Stimulated activated CD4-positive, alpha-beta T cell treated with anti-CD3 and anti-CD28 coated beads, Interleukin-4, amount 100 ng/mL, for 1 hour (primary cell): ENCODE results near the gene SLC37A4.
"Not testable (repeated sequence)": the region's sequence is repeated elsewhere in the genome, so short reads cannot be mapped to it uniquely, and the experiment has no call there.

Experiments
- DNase-seq: peaks from one replicate; pipeline ENCODE4 v3.0.0-alpha.2; 2020

SLC37A4 gene

DNA sequence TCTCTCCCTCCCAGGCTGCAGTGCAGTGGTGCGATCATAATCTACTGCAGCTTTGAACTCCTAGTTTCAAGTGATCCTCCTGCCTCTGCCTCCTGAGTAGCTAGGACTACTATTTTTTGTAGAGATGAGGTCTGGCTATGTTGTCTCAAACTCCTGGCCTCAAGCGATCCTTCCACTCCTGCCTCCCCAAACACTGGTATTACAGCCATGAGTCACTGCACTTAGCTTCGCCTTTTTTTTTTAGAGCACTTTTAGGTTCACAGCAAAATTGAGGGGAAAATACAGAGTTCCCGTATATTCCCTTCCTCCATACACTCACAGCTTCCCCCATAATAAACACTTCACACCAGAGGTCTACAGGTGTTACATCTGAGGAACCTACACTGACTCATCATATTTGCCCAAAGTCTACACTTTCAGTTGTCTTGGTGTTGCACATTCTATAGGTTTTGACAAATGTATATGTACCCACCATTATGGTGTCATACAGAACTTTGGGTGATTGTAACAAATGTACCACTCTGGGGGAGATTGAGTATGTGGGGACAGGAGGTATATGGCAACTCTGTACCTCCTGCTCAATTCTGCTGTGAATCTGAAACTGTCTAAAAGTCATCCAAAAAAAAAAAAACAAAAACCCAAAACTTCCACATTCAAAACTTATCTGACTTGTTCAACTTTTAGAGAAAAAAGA, 11.3 kb upstream of the SLC37A4 start:
- no peak for DNase-seq

DNA sequence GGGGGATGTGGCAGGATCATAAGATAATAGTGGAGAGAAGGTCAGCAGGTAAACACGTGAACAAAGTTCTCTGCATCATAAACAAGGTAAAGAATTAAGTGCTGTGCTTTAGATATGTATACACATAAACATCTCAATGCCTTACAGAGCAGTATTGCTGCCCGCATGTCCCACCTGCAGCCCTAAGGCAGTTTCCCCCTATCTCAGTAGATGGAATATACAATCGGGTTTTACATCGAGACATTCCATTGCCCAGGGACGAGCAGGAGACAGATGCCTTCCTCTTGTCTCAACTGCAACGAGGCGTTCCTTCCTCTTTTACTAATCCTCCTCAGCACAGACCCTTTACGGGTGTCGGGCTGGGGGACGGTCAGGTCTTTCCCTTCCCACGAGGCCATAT, 8.8 kb upstream of the SLC37A4 start:
- not testable (repeated sequence) for DNase-seq

DNA sequence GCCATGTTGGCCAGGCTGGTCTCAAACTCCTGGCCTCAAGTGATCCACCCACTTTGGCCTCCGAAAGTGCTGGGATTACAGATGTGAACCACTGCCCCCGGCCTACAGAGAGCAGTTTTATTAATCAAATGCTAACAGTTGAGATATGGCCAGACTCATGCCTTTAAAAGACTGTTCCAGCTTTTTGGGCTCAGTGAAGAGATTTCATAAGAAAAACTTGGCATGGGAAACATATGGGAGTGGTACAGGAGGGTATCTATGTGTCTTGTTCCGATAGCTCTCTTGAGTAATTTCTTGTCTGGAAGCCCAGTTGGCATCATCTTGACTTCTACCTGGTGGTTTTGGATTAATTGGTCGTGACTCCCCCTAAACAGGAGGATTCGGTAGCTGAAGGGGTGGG, 8.2 kb upstream of the SLC37A4 start:
- DNase-seq: no peak

DNA sequence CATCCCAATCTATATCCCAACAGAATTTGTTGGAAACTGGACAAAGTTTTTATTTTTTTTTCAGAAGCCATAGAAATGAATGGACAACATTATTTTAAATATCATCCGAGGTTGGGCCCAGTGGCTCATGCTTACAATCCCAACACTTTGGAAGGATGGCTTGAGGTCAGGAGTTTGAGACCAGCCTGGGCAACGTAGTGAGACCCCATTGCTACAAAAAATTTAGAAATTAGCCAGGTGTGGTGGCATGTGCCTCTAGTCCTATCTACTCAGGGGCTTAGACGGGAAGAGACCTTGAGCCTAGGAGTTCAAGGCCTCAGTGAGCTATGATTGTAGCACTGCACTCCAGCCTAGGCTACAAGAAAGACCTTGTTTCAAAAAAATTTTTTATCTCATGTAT, 4.1 kb upstream of the SLC37A4 start:
- DNase-seq: no peak

DNA sequence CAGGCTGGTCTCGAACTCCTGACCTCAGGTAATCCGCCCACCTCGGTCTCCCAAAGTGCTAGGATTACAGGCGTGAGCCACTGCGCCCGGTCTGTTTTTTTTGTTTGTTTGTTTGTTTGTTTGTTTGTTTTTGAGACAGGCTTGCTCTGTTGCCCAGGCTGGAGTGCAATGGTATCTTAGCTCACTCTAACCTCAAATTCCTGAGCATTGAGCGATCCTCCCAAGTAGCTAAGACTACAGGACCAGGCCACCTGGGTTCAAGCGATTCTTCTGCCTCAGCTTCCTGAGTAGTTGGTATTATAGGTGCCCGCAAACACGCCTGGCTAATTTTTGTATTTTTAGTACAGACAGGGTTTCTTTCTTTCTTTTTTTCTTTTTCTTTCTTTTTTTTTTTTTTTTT, 2.7 kb upstream of the SLC37A4 start:
- DNase-seq: not testable (repeated sequence)

DNA sequence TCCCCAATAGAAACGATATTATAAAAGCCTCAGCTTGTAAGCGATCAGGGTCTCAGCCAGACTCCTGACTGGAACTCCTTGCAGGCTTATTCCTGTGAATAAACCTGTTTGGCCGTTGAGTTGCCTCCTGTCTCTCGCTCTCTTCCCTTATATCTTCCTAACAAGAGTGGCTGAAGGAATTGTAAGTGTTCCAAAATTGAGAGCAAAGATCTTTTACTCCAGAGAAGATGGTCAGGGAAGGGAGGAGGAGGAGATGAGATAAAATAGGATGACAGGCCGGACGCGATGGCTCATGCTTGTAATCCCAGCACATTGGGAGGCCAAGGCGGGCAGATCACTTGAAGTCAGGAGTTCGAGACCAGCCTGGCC, 1.2 kb upstream of the SLC37A4 start:
- DNase-seq: no peak

DNA sequence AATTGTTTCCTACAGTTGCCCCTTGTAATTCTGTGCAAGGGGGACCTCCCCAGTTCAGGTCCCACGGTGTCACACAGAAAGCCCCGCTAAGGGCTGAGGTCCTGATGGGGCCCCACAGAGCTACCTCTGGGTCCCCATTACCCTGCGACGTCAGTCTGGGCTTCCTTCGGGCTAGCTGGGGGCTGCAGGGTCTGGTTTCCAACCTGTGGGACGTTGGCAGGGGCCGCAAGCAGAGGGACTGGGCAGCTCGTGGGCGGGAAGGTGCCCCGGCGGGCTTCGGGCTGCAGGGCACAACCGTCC, 698 bp downstream of the SLC37A4 start:
- peak; percentile 19 for DNase-seq

DNA sequence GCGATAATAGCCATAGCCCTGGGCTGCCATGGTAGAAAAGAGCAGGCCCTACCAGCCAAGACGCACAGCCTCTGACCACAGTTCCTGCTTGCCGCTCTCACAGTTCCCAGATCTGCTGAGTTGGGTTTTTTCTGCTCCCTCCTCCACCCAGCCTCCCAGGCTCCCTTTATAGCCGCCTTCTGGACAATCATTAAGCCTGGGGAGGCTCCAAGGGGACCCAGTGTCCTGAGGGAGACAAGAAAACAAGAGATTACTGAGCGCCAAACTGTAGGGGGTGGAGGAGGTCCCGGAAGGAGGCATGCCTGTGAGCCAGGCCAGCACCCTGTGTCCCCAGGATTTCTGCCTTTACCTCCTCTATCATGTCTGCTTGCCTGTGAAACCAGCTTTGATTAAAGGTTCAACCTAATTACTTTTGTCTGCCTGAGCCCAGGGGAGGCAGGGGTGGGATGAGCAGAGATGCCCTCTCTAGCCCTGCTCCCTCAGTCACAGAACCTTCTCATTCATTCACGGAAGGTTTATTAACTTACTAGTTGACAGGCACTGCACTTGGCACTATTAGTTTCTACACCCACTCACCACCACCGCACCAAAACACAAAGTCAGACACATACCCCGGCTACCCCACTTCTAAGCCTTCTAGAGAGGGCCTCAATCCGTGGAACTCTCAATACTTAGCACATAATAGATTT, 1.2 kb downstream of the SLC37A4 start:
- peak; percentile 54 for DNase-seq

DNA sequence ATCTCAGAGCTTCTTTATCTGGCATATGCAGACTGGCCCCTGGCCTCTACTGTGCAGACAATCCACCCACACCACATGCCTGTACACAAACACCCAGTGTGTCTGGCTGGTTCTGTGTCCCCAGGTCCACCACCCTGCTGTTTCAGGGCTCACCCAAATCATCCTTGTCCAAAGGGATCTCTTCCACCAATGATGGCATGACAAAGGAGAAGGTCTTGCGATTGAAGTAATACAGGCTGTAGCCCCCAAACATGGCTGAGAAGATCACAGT, 1.7 kb downstream of the SLC37A4 start:
- DNase-seq: no peak

DNA sequence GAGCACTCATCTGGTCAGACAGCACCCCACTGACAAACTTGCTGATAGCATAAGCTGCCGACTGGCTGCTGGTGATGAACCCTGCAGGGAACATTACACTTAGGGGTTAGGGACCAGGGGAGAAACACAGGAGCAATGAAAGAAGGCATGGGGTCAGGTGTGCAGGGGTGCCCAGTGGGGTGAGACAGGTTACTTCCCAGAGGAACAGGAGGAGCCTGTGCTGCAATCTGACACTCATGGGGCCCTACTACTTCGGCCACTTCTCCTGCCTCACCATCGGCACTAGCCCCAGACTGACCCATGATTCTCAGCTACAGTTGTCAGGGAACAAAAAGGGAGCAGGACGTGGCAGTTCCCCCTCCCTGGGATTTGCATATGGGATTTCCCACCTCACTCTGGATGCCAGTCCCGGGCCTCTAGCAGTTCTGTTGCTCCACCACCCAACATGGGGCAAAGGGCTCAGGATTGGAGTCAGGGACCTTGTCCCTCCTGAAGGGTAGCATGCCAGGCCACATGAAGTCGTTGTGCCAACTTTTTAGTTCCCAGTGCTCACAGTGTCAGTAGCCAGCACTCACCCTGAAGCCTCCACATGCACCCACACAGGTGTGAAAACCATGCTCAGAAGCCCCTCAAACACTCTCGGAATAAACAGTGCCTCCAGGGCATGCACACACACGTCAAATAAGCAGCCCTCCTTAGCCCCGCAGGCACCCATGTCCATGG, 2.2 kb downstream of the SLC37A4 start:
- no peak for DNase-seq

DNA sequence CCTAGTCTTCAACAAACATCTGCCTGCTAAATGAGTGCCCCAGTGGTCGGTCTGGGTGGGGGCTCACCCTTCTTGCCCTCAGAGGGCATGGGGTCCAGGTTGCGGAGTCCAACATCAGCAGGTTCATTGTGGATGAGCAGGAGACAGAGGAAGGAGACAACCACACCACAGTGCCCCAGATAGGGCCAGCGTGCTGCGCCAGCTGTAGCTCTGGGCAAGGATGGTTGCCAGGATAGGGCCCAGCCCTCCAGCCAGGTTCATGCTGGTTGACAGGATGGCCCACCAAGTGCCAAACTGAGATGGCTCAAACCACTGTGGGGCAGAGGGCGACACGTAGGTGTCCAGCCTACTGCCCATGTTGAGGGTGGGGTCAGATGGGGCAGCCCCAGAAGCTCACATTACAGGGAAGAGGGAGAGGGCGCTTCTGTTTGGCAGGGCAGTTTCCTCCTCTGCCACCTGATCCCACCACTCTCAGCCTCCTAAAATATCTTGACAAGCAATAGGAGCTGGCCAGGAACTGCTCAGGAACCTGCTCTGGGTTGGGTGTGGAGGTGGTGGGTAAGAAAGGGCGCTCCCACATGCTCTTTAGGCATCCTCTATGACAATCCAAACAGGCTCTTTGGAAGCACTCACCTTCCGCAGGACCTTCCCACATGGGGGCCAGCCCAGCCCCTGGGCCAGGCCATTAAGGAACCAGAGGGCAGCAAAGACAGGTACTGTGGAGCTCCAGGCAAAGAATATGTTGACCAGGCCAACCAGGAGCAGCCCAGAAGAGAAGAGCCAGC, 2.9 kb downstream of the SLC37A4 start:
- no peak for DNase-seq

DNA sequence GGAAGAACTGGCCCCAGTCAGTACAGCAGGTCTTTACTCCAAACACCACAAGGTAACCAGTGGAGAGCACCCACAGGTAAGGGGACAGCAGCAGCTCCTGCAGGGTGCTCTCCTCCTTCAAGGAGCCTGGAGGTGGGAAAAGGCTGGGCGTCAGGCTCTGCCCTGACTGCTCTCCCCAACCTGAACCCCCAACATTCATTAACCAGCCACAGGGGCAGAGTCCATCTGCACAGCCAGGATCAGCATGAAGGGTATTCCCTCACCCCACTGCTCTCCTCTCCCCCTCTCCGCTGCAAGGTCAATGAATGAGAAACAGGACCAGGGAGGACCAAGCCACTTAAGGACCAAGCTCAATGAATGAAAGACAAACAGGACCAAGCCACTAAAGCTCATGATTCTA, 3.7 kb downstream of the SLC37A4 start:
- DNase-seq: no peak

DNA sequence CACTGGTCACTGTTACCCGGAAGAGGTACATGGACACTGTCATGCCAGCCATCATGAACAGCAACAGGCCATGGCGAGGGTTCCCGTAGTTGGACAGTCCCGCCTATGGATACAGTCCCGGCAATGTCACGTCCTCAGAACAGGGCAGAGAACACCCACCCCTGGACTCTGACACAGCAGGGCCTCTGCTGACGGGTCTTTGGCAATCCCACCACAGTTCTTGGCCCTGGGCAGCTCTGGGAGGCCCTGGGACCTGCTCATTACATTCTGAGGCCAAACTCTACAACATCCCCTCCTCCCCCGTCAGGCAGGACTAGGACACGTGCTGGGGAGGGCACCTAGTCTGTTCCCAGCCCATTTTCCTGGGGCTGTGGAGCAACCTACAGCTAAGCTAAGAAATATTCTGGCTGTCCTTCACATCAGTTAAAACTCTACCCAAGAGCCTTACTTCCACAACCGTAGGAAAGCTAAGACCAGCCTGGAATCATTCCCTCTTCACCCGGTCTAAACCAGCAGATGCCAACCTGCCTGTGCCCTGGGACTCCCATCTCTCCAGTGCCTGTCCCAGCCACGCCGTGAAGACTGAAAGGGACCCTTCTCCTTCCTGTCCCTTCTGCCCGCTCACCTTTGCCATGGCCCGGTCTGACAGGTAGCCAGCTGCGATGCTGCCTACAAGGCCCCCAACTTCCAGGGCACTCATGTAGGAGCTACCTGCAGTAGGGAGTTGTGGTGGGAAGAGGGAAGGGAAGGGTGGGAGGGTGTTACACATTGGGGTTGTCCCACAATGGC, 4.5 kb downstream of the SLC37A4 start:
- DNase-seq: no peak

DNA sequence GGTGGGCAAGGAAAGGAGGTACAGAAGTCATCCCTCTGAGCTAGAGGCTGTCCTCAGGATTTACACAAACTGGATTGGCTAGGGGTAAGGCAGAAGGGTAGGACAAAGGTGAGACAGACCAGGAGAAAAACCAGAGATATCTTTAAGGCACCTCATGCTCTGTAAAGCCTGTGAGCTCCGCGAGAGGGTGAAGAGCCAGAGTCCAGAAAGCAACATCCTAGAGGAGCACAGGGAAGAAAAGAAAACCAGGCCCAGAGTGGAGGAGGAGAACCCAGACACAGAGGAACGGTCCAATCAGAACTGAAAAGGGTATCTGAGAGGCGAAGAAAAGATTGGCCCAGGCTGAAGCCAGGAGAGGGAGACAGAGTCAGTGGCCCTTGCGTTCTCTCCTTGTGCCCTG, 5.1 kb downstream of the SLC37A4 start:
- no peak for DNase-seq

DNA sequence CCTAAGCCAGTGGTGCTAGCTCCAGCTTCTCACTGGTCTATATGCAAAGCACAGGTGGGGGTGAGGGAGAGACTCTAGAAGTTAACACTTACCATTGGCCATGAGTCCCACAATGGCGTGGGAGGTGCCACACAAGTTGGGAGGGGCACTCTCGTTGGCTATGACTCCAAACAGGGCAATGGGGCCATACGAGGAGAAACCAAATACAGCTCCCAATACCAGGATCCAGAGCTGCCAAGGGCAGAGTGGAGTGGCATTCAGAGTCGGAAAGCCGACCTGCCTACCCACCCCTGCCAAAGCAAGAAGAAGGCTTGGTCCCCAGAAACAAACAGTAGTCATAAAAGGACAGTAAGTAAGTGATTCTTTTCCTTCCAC, 5.6 kb downstream of the SLC37A4 start:
- no peak for DNase-seq

DNA sequence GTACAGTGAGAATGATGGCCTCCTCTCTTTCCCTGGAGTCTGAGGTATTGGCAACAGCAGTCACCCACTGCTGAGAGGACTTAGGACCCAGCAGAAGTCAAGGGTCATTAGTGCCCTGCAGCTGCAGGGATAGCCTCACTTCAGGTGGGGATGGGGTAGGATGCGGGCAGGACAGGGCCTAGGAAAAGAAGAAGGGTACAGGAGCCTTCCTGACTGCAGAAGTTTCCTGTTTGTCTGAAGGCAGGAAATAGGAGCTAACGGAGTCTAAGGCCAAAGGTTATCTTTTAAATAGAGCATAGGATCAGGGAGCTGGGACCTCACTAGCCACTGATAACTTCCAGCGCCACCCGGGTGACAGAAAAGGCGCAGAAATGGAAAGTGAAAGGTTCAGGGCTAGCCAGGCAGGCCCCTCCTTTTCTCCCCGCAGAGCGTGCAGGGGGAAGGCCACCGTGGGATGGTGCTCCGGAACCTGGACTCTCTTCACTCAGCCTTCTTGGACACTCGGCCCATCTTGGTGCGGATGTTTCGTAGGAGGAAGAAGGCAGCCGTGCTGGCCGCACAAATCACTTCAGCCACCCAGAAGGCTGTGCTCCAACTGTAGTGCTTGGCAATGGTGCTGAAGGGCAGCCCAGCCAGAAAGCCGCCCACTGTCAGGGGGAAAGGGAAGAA, 6.1 kb downstream of the SLC37A4 start:
- DNase-seq: no peak

DNA sequence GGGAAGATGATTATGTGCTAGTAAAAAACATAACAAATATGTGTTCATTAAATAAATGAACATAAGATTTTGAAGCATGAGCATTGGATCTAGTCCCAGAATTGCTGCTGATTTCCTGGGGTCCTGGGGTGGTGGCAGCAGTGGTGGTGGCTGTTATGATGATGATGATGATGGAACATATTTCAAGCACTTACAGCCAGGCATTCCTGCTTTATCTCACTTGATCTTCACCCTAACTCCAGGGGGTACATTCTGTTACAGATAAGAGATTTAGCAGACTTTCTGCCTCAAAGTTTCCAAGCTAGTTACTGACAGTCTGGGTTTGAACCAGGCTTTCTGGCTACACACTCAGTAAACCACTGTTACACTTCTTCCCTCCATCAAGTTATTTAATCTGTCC, 6.9 kb downstream of the SLC37A4 start:
- DNase-seq: no peak

DNA sequence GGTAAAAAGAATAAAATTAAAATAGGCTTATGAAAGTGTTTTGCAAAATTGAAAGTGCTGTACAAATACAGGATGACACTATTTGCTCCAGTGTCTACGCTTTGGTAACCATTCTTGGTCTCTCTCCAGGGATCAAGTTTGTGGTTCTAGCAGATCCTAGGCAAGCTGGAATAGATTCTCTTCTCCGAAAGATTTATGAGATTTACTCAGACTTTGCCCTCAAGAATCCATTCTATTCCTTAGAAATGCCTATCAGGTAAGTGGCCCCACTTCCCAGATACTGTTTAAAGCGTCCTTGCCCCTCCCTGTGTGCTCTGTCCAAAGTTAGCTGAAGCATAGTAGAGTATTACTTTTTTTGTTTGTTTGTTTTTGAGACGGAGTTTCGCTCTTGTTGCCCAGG, 9.0 kb downstream of the SLC37A4 start:
- DNase-seq: no peak

DNA sequence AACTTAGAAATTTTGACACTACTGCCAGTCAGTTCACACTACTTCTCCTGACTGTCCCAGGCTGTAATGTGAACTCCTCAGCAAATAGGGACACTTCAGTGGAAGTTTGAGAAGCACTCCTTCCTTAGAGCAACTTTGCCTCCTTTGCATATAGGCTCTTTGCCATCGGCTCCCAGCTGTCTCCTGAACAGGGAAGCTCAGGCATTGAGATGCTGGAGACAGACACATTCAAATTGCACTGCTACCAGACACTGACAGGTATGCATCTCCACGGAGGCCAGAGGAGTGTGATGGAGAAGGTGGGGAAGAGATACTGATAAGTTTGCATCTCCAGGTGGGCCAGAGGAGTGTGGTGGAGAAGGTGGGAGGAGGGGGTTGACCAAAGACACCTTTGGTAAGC, 10.7 kb downstream of the SLC37A4 start:
- no peak for DNase-seq

DNA sequence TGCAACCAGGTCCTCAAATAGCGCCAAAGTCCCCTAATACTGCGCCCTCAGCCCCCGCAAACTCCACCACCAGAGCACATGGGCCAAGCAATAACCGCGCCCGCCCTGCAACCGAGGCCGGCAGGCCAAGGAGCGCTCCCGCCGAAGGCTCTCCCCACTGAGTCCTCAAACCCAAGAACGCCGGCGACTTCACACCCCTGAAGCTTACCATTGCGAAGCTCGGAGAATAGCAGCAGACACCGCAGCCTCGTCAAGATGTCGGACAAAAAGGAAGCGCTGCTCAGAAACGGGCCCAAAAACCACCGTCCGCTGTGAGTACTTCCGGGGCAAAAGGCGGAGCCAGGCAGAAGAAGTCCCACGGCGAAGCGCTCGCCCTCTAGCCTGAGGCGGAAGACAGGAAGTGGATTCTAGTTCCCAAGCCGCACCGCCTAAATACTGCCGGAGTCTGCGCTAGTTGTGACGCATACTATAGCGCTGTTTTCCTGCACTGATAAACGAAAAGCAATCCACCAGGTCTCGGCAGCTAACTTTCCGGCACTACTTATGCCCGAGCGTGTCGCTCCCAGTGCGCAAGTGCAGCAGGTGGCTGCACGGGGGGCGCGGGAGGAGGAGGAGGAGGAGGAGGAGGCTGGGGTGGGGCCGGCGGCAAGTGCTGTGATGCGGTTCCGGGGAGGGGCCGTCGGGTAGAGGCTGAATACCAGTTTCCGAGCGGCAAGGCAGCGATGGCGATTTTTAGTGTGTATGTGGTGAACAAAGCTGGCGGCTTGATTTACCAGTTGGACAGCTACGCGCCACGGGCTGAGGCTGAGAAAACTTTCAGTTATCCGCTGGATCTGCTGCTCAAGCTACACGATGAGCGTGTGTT, 12.4 kb downstream of the SLC37A4 start, which contains the start of the genes RPS25 and TRAPPC4:
Gene RPS25, minus strand, starts transcription at position 270 of the 865 bp plus-strand sequence. Its CDS starts 59 bp downstream, at position 211.
Gene TRAPPC4, plus strand, starts transcription at position 693 of the 865 bp plus-strand sequence. Its CDS starts 30 bp downstream, at position 723.
- peak; percentile 94 for DNase-seq

DNA sequence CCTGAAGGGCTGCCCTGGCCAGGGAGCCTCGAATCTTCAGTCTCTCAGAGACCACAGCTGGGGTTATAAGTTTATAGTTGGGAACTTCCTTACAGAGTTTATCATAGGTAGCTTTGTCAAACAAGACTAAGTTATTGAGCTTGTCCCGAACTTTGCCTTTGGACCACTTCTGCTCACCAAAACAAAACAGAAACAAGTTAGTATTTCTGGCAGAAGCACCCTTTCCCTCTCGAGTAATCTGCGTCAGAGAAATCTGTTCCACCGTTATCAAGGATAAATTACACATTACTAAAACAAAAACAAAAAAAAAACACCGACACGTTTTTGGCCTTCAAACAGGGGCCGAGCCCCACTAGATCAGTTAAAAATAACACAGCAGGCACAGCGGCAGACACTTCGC, 13.3 kb downstream of the SLC37A4 start:
- DNase-seq: not testable (repeated sequence)
